Common myeloid progenitor, CD34-positive (primary cell): Measurements from ENCODE around the gene ITPR3.

Experiments used
- CTCF ChIA-PET: fragments of 350-600 bp; sonication (Branson Sonifier 250); formaldehyde crosslinking; loops from one replicate; lab custom pipeline; 2021; ENCODE audit warnings: antibody characterized with exemption; lab: Charles Lee
- POLR2A ChIA-PET: fragments of 350-600 bp; sonication (Branson Sonifier 250); formaldehyde crosslinking; loops from one replicate; lab custom pipeline; 2021; ENCODE audit warnings: antibody characterized with exemption; lab: Charles Lee
- DNase-seq, 3 donors: peaks; one replicate each; pipeline versions ENCODE4 v3.0.0 to v3.0.0-alpha.2; 2013
- H3K27ac ChIP-seq, 2 experiments: 1 replicate in 1 of 2; 2 replicates in 1 of 2; pipeline ENCODE4 v1.7.0; 2013; ENCODE audit warnings: inconsistent platforms in 2 of 2, low read length in 2 of 2, mild to moderate bottlenecking in 2 of 2, low read depth in 1 of 2, moderate library complexity in 1 of 2; ENCODE audit not compliant: severe bottlenecking in 2 of 2, insufficient read depth in 1 of 2, poor library complexity in 1 of 2
- H3K27me3 ChIP-seq, 5 experiments: replicated peaks in 2 of 5; 1 replicate in 3 of 5; 2 replicates in 2 of 5; pipeline versions ENCODE4 v1.6.1 to v1.7.0; 2013; ENCODE audit warnings: low read length in 4 of 5, mild to moderate bottlenecking in 2 of 5, moderate library complexity in 2 of 5, inconsistent platforms in 1 of 5; ENCODE audit not compliant: insufficient read depth in 5 of 5, control insufficient read depth in 4 of 5
- H3K36me3 ChIP-seq, 4 experiments: 1 replicate in 2 of 4; 2 replicates in 2 of 4; pipeline versions ENCODE4 v1.6.1 to v1.7.0; 2013; ENCODE audit warnings: low read length in 3 of 4, control low read depth in 1 of 4, mild to moderate bottlenecking in 1 of 4; ENCODE audit not compliant: control insufficient read depth in 4 of 4, insufficient read depth in 4 of 4
- H3K4me1 ChIP-seq, 4 experiments: 1 replicate in 3 of 4; 2 replicates in 1 of 4; pipeline versions ENCODE4 v1.6.1 to v1.7.1; 2013; ENCODE audit warnings: low read length in 3 of 4, mild to moderate bottlenecking in 3 of 4, control low read depth in 1 of 4, inconsistent platforms in 1 of 4, moderate library complexity in 1 of 4; ENCODE audit not compliant: control insufficient read depth in 4 of 4, insufficient read depth in 4 of 4; ENCODE audit errors: control extremely low read depth in 1 of 4
- H3K4me3 ChIP-seq, 7 experiments: 1 replicate in 4 of 7; 2 replicates in 3 of 7; pipeline versions ENCODE4 v1.5.1 to v1.7.0; 2013; ENCODE audit warnings: mild to moderate bottlenecking in 7 of 7, low read length in 6 of 7, moderate library complexity in 6 of 7, inconsistent platforms in 2 of 7, low read depth in 2 of 7, control low read depth in 1 of 7; ENCODE audit not compliant: insufficient read depth in 4 of 7, control insufficient read depth in 1 of 7; ENCODE audit errors: extremely low read depth in 1 of 7
- H3K9me3 ChIP-seq, 5 experiments: 1 replicate in 4 of 5; 2 replicates in 1 of 5; pipeline versions ENCODE4 v1.6.1 to v1.7.1; 2013; ENCODE audit warnings: low read length in 4 of 5, mild to moderate bottlenecking in 2 of 5, inconsistent platforms in 1 of 5, low read depth in 1 of 5, moderate library complexity in 1 of 5; ENCODE audit not compliant: control insufficient read depth in 4 of 5, insufficient read depth in 2 of 5; ENCODE audit errors: control extremely low read depth in 1 of 5
- whole genome bisulfite sequencing: methylation state at CpG from one replicate; pipeline ENCODE4 v1.1.5; 2013; ENCODE audit not compliant: insufficient coverage; 5-methylcytosine and 5-hydroxymethylcytosine counted together

The ITPR3 gene

DNA sequence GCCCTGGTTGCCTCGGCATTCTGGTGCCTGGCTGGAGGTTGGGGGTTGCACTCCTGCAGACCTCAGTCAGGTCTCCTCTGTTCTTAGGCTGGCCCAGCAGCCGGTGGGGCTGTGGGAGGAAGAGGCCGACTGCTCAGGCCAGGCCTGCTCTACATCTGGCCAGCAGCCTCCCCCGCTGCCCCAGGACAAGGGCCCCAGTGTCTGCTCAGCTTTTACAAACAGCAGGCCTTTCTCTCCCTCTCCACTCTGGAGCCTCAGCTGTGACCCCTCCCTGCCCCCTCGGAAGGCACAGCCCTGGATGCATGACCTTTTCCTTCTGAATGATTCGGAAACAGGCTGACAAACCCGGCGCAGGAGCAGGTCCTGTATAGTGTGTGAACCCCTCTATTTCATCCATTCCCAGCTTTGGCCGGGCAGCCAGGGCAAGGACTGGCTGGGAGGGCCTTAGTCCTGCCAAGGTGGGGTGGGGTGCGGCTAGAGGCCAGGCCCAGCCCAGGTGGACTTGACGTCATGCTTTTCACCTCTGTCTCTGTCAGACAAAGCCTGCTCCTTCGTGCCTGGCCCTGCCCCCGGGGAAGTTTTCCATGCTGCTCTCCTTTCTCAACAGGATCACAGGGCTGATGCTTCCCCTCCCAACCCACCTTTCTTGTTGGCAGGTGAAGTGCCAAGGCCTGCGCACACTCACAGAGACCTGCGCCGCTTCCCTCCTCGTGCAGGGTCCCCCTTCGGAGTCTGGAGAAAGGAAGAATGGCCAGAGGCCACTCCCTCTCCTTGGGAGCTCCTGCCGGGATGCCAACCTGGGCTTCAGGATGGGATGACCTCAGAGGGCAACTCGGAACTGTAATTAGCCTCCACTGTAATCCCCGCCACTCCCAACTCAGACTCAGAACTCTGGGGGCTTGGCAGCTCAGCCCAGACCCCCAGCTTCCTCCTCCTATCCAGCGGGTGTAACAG lies 10.1 kb upstream of the ITPR3 start:
- ChIA-PET POLR2A (no interaction called here), CTCF (interaction anchor here (1.2 to 1.5 kb wide), 3 partner anchors 21 to 91 kb away, joined by 5 to 7 read pairs (median 7); no protein-coding TSS in a partner anchor)
- Histone ChIP-seq H3K4me3 (no peak overlapping the region), H3K4me1 (peaks cover 0 to 6% (median 1%) of the 10 kb centered on the region in 4 experiments), H3K9me3 (peaks cover 0 to 7% (median 0%) of the 10 kb centered on the region in 5 experiments), H3K36me3 (no peaks in the 10 kb centered on the region), H3K27ac (no peak overlapping the region), H3K27me3 (no peaks in the 10 kb centered on the region)
- DNase-seq: no peak
- WGBS: over 99% methylated on average over 17 of the region's 22 CpGs

- POLR2A ChIA-PET: no interaction called here
Measured at GRCh38 chr6:33613146-33613794, 7.9 kb upstream of the ITPR3 start.

GRCh38 chr6:33613795-33614168 lies 7.3 kb upstream of the ITPR3 start:
- ChIA-PET CTCF (interaction anchor here (0.5 to 2.4 kb wide), 6 partner anchors 10 to 1345 kb away, joined by 3 to 7 read pairs (median 3); no protein-coding TSS in a partner anchor), POLR2A (no interaction called here)
- Histone ChIP-seq H3K27ac (no peak overlapping the region), H3K27me3 (no peaks in the 10 kb centered on the region), H3K4me3 (no peak overlapping the region), H3K36me3 (no peaks in the 10 kb centered on the region), H3K4me1 (peaks cover 0 to 4% (median 1%) of the 10 kb centered on the region in 4 experiments), H3K9me3 (peaks cover 0 to 7% (median 0%) of the 10 kb centered on the region in 5 experiments)
- no peak for DNase-seq
- WGBS: 92% methylated on average over 5 of the region's 10 CpGs

More at GRCh38 chr6:33613146-33613794, 7.9 kb upstream of the ITPR3 start:
- H3K27me3 ChIP-seq: no peaks in the 10 kb centered on the region
- CTCF ChIA-PET: interaction anchor here (0.6 to 1.1 kb wide), 2 partner anchors 25 to 62 kb away, joined by 3 read pairs; no protein-coding TSS in a partner anchor
- H3K36me3 ChIP-seq: no peaks in the 10 kb centered on the region
- H3K4me1 ChIP-seq: peaks cover 0 to 6% (median 1%) of the 10 kb centered on the region in 4 experiments
- H3K9me3 ChIP-seq: peaks cover 0 to 7% (median 0%) of the 10 kb centered on the region in 5 experiments
- no peak overlapping the region for H3K27ac ChIP-seq
- DNase-seq: no peak
- 86% methylated on average over 5 of the region's 8 CpGs for WGBS
- H3K4me3 ChIP-seq: no peak overlapping the region

DNA sequence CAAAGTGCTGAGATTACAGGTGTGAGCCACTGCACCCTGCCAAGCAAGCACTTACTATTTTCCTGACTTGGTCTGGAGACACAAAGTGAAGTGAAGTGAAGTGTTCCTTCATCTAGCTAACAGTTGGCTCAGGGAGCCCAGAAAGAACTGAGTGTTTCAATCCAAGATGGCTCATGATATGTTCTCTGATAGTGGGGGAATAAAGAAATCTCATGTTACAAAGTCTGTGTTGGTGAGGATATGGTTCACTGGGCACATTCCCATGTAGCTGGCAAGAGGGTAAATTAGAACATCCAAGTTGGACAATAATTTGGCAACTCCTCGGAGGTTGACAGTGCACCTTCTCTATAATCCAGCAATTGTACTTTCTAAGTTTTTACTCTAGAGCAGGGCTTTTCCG lies 5.0 kb upstream of the ITPR3 start:
- Histone ChIP-seq H3K27me3 (peaks cover 0 to 5% (median 0%) of the 10 kb centered on the region in 5 experiments), H3K9me3 (peaks cover 0 to 7% (median 0%) of the 10 kb centered on the region in 5 experiments), H3K4me1 (peaks cover 2 to 17% (median 15%) of the 10 kb centered on the region in 4 experiments), H3K27ac (no peak overlapping the region), H3K36me3 (no peaks in the 10 kb centered on the region), H3K4me3 (no peak overlapping the region)
- DNase-seq: no peak
- 100% methylated on average over 2 of the region's 2 CpGs for WGBS
- CTCF ChIA-PET: interaction anchor here (1.1 to 2.4 kb wide), 2 partner anchors 9 to 26 kb away, joined by 4 to 7 read pairs; no protein-coding TSS in a partner anchor
- POLR2A ChIA-PET: no interaction called here

DNA sequence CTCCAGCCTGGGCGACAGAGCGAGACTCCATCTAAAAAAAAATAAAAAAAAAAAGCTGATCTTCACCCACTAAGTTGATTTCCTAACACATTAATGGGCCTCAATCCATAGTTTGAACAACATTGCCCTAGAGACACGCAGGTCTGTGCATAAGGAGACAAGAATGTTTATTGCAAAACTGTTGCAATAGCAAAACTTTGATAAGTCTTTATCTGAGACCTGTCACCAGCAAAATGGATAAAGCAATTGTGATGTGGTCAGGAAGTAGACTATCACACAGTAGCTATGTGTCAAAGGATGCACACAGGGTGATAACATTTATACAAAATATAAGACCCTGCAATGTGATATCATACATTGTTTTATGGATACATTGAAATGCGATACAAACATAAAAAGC lies 4.2 kb upstream of the ITPR3 start:
- no peaks in the 10 kb centered on the region for H3K36me3 ChIP-seq
- H3K27me3 ChIP-seq: peaks cover 0 to 9% (median under 1%) of the 10 kb centered on the region in 5 experiments
- CTCF ChIA-PET: no interaction called here
- POLR2A ChIA-PET: no interaction called here
- H3K9me3 ChIP-seq: peaks cover 0 to 4% (median 0%) of the 10 kb centered on the region in 5 experiments
- WGBS: no CpG with 5 or more reads among the region's 4 CpGs
- DNase-seq: peak in 2 of 3 donors; percentile 19 to 34
- H3K4me3 ChIP-seq: no peak overlapping the region
- peaks cover 2 to 24% (median 21%) of the 10 kb centered on the region in 4 experiments for H3K4me1 ChIP-seq
- H3K27ac ChIP-seq: no peak overlapping the region

DNA sequence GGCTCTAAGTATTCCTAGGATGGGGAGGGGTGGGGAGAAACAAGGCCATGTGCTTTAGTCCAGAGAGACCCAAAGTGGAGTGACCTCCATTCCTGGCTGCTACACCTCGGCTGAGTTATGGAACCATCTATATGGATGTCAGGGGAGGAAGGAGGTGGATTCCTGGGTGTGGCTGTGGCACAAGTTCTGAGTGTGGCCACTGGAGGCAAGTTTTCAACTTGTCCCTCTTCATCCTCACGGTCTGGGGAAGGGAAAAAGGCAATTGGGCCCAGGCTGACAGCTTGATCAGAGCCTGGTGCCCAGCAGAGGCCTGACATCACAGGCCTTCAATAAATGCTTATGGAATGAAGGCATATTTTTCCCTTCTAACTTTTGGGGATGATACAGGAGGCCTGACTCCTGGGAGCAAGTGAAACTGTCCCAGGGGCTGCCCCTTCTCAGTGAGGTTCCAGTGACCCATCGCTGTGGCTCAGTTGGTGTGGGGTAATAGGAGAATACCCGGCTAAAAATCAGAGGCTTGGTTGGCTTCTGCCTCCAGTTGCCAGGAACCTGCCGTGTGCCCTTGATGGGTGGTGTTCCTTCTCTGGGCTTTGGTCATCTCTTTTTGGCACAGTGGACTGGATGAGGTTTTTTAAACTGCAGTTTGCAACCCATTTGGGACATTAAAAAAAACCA lies 1.8 kb upstream of the ITPR3 start:
- WGBS: 41% methylated on average over 4 of the region's 5 CpGs
- ChIA-PET POLR2A (no interaction called here), CTCF (interaction anchor here (0.6 to 2.9 kb wide), 4 partner anchors 32 to 343 kb away, joined by 3 to 15 read pairs (median 4); no protein-coding TSS in a partner anchor)
- no peak for DNase-seq
- Histone ChIP-seq H3K9me3 (no peaks in the 10 kb centered on the region), H3K27me3 (peaks cover 0 to 16% (median 2%) of the 10 kb centered on the region in 5 experiments), H3K4me3 (peak overlapping the region in 2 of 7 experiments; percentile 92 to 96), H3K36me3 (no peaks in the 10 kb centered on the region), H3K4me1 (peaks cover 2 to 26% (median 21%) of the 10 kb centered on the region in 4 experiments), H3K27ac (no peak overlapping the region)
